Spleen (tissue), 7 donors: ENCODE data around the gene IFNGR1.

Experiments
- POLR2A ChIP-seq, 3 donors: fragments of 450-650 bp; IDR thresholded peaks; one replicate each; pipeline ENCODE4 v1.5.1; 2017; ENCODE audit warnings: antibody characterized with exemption in 3 of 3, mild to moderate bottlenecking in 1 of 3
- POLR2AphosphoS5 ChIP-seq, 3 donors: sonication (generic); formaldehyde crosslinking; IDR thresholded peaks; one replicate each; pipeline ENCODE4 v1.5.1; 2017; ENCODE audit warnings: antibody characterized with exemption in 3 of 3
- TF ChIP-seq, protein P1 (sequence below), 11 experiments: fragments of 200-600 bp in 7 of 11; fragments of 450-650 bp in 4 of 11; sonication (generic) in 4 of 11; IDR thresholded peaks in 8 of 11; conservative IDR thresholded peaks in 3 of 11; 1 replicate in 7 of 11; 2 replicates in 4 of 11; pipeline versions ENCODE4 v1.4.0 to v1.8.0; 2016 to 2021; ENCODE audit warnings: antibody characterized with exemption in 11 of 11, inconsistent platforms in 4 of 11, mild to moderate bottlenecking in 1 of 11
- donor health status: DM: no; HTN: no; CAD: no; lungs with moderate emphysema.
- donor health status: DM: no; HTN: no; CAD: no.
- donor health status: DM: no; HTN: no; CAD: no.

- TF ChIP-seq, protein P1, sequence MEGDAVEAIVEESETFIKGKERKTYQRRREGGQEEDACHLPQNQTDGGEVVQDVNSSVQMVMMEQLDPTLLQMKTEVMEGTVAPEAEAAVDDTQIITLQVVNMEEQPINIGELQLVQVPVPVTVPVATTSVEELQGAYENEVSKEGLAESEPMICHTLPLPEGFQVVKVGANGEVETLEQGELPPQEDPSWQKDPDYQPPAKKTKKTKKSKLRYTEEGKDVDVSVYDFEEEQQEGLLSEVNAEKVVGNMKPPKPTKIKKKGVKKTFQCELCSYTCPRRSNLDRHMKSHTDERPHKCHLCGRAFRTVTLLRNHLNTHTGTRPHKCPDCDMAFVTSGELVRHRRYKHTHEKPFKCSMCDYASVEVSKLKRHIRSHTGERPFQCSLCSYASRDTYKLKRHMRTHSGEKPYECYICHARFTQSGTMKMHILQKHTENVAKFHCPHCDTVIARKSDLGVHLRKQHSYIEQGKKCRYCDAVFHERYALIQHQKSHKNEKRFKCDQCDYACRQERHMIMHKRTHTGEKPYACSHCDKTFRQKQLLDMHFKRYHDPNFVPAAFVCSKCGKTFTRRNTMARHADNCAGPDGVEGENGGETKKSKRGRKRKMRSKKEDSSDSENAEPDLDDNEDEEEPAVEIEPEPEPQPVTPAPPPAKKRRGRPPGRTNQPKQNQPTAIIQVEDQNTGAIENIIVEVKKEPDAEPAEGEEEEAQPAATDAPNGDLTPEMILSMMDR (IDR thresholded peaks at IDR 0.05 in 8 of 11, conservative IDR thresholded peaks at IDR 0.05 in 3 of 11): no peak
- TF ChIP-seq POLR2A (IDR thresholded peaks at IDR 0.05): no peak
- TF ChIP-seq POLR2AphosphoS5 (IDR thresholded peaks at IDR 0.05): no peak
These were observed 48.7 kb downstream of the IFNGR1 start for GRCh38 chr6:137170266-137171052.
